Mesodermal cell (in vitro differentiated cells): Measurements from ENCODE around the gene KRTAP5-1. TPM values are rescaled to one million over a fixed set of nuclear protein-coding genes. Genes with fewer than 3 reads are reported as not detected.
"Not testable (repeated sequence)": the region's sequence is repeated elsewhere in the genome, so short reads cannot be mapped to it uniquely, and the experiment has no call there.

Source experiments
- H3K27ac ChIP-seq: 2 replicates; pipeline ENCODE4 v1.7.0; 2013; ENCODE audit warnings: mild to moderate bottlenecking, low read depth, low read length, moderate library complexity; ENCODE audit not compliant: severe bottlenecking
- H3K36me3 ChIP-seq: 2 replicates; pipeline ENCODE4 v1.7.1; 2013; ENCODE audit warnings: mild to moderate bottlenecking, low read length, moderate library complexity; ENCODE audit not compliant: control insufficient read depth, insufficient read depth
- H3K4me1 ChIP-seq: one replicate; pipeline ENCODE4 v1.7.1; 2013; ENCODE audit warnings: mild to moderate bottlenecking, low read length; ENCODE audit not compliant: insufficient read depth, control insufficient read depth, poor library complexity, severe bottlenecking
- H3K4me3 ChIP-seq: 2 replicates; pipeline ENCODE4 v1.7.0; 2013; ENCODE audit warnings: low read length, control low read depth, mild to moderate bottlenecking; ENCODE audit not compliant: insufficient read depth, poor library complexity, severe bottlenecking; ENCODE audit errors: extremely low read depth
- H3K9me3 ChIP-seq: 2 replicates; pipeline ENCODE4 v1.7.1; 2013; ENCODE audit warnings: mild to moderate bottlenecking, low read length, moderate library complexity; ENCODE audit not compliant: control insufficient read depth
- WGBS, 2 experiments: methylation state at CpG; one replicate each; pipeline ENCODE4 v1.1.5; 2013; ENCODE audit warnings: missing lambda C conversion rate in 2 of 2; ENCODE audit not compliant: insufficient coverage in 2 of 2; 5-methylcytosine and 5-hydroxymethylcytosine counted together
- polyA plus RNA-seq, 2 experiments: library from polyadenylated mRNA; stranded (reverse); fragments of 50-300 nt; gene quantifications; one replicate each; pipeline ENCODE4 v1.2.3, GENCODE V29; 2013

Gene KRTAP5-1
- polyA plus RNA-seq (2013, experiment 1 of 2): not detected
- not detected for polyA plus RNA-seq (2013, experiment 2 of 2)

- not testable (repeated sequence) for H3K36me3 ChIP-seq, H3K4me3 ChIP-seq, H3K9me3 ChIP-seq, H3K27ac ChIP-seq, H3K4me1 ChIP-seq
- WGBS, 2 experiments: 83 to 97% methylated on average over 2 to 6 of the region's 9 CpGs
Observed at GRCh38 chr11:1584661-1585370, at the start of gene KRTAP5-1. Gene KRTAP5-1 (minus strand): TSS chr11:1585283. CDS start chr11:1585249, 34 bp downstream.

GRCh38 chr11:1633864-1634263 is 48.8 kb upstream of the KRTAP5-1 start:
- WGBS, 2 experiments: 93 to 97% methylated on average over 10 of the region's 10 CpGs
- Histone ChIP-seq H3K36me3 (no peaks in the 10 kb centered on the region), H3K27ac (no peak overlapping the region), H3K9me3 (no peaks in the 10 kb centered on the region), H3K4me3 (no peak overlapping the region), H3K4me1 (peaks cover 2% of the 10 kb centered on the region)

- 84 to 87% methylated on average over 11 of the region's 11 CpGs for WGBS, 2 experiments
- Histone ChIP-seq H3K4me3 (no peak overlapping the region), H3K27ac (no peak overlapping the region), H3K4me1 (peaks cover 2% of the 10 kb centered on the region), H3K9me3 (no peaks in the 10 kb centered on the region), H3K36me3 (no peaks in the 10 kb centered on the region)
Observed at GRCh38 chr11:1632053-1632714, 47.1 kb upstream of the KRTAP5-1 start.

- Histone ChIP-seq H3K9me3 (no peaks in the 10 kb centered on the region), H3K27ac (no peak overlapping the region), H3K4me1 (peaks cover 2% of the 10 kb centered on the region), H3K4me3 (no peak overlapping the region), H3K36me3 (no peaks in the 10 kb centered on the region)
- WGBS, 2 experiments: 81 to 88% methylated on average over 12 to 13 of the region's 13 CpGs
Observed at GRCh38 chr11:1631066-1631568, 46.0 kb upstream of the KRTAP5-1 start.

GRCh38 chr11:1630271-1630670 is 45.2 kb upstream of the KRTAP5-1 start:
- WGBS, 2 experiments: 76 to 77% methylated on average over 2 of the region's 2 CpGs
- H3K36me3 ChIP-seq: no peaks in the 10 kb centered on the region
- no peaks in the 10 kb centered on the region for H3K9me3 ChIP-seq
- no peak overlapping the region for H3K4me3 ChIP-seq
- no peak overlapping the region for H3K27ac ChIP-seq
- H3K4me1 ChIP-seq: peaks cover 2% of the 10 kb centered on the region

GRCh38 chr11:1629326-1630185 is 44.5 kb upstream of the KRTAP5-1 start, which contains the start of gene KRTAP5-5:
Gene KRTAP5-5 (plus strand): TSS chr11:1629775. CDS start chr11:1629841, 66 bp downstream.
- no peaks in the 10 kb centered on the region for H3K36me3 ChIP-seq
- WGBS, 2 experiments: 86 to 92% methylated on average over 15 to 16 of the region's 26 CpGs
- H3K4me1 ChIP-seq: peaks cover 2% of the 10 kb centered on the region
- no peak within 1 kb of the TSS for H3K27ac ChIP-seq
- H3K9me3 ChIP-seq: no peaks in the 10 kb centered on the region
- H3K4me3 ChIP-seq: no peak within 1 kb of the TSS

GRCh38 chr11:1628506-1629325 is 43.6 kb upstream of the KRTAP5-1 start:
- WGBS, 2 experiments: 35 to 38% methylated on average over 30 to 35 of the region's 35 CpGs
- H3K27ac ChIP-seq: no peak overlapping the region
- peaks cover 2% of the 10 kb centered on the region for H3K4me1 ChIP-seq
- H3K36me3 ChIP-seq: no peaks in the 10 kb centered on the region
- no peaks in the 10 kb centered on the region for H3K9me3 ChIP-seq
- H3K4me3 ChIP-seq: no peak overlapping the region

GRCh38 chr11:1625541-1625940 is 40.5 kb upstream of the KRTAP5-1 start:
- no peaks in the 10 kb centered on the region for H3K9me3 ChIP-seq
- no peaks in the 10 kb centered on the region for H3K4me1 ChIP-seq
- no peak overlapping the region for H3K27ac ChIP-seq
- WGBS, 2 experiments: 91 to 94% methylated on average over 10 to 12 of the region's 13 CpGs
- no peaks in the 10 kb centered on the region for H3K36me3 ChIP-seq
- H3K4me3 ChIP-seq: no peak overlapping the region

GRCh38 chr11:1624621-1625020 is 39.5 kb upstream of the KRTAP5-1 start:
- Histone ChIP-seq H3K9me3 (no peaks in the 10 kb centered on the region), H3K4me1 (no peaks in the 10 kb centered on the region), H3K4me3 (no peak overlapping the region), H3K36me3 (no peaks in the 10 kb centered on the region), H3K27ac (no peak overlapping the region)
- WGBS, 2 experiments: 83 to 85% methylated on average over 16 of the region's 16 CpGs

- H3K27ac ChIP-seq: no peak overlapping the region
- no peaks in the 10 kb centered on the region for H3K4me1 ChIP-seq
- no peaks in the 10 kb centered on the region for H3K36me3 ChIP-seq
- no peaks in the 10 kb centered on the region for H3K9me3 ChIP-seq
- H3K4me3 ChIP-seq: no peak overlapping the region
- WGBS, 2 experiments: 78 to 89% methylated on average over 8 to 9 of the region's 9 CpGs
Observed at GRCh38 chr11:1623716-1624115, 38.6 kb upstream of the KRTAP5-1 start.
